Measurements from ENCODE around the gene SYT7.
"Not testable (repeated sequence)": the region's sequence is repeated elsewhere in the genome, so short reads cannot be mapped to it uniquely, and the experiment has no call there.

Gene SYT7

GRCh38 chr11:61581030-61581928 lies at the start of gene SYT7:
Gene SYT7 (minus strand): TSS chr11:61581076. CDS start chr11:61580820, 256 bp downstream.
- peak; percentile 90 for DNase-seq (ENCODE audit: low read depth)

GRCh38 chr11:61630089-61630488 lies 49.2 kb upstream of the SYT7 start:
- no peak for DNase-seq (ENCODE audit: low read depth)

- no peak for DNase-seq (ENCODE audit: low read depth)
Observed at GRCh38 chr11:61629082-61629833, 48.4 kb upstream of the SYT7 start.

- no peak for DNase-seq (ENCODE audit: low read depth)
Observed at GRCh38 chr11:61628662-61628970, 47.7 kb upstream of the SYT7 start.

GRCh38 chr11:61627850-61628661 lies 47.2 kb upstream of the SYT7 start:
- DNase-seq (ENCODE audit: low read depth): no peak

- DNase-seq (ENCODE audit: low read depth): no peak
Observed at GRCh38 chr11:61626580-61627380, 45.9 kb upstream of the SYT7 start.

GRCh38 chr11:61625525-61625924 lies 44.6 kb upstream of the SYT7 start:
- no peak for DNase-seq (ENCODE audit: low read depth)

- DNase-seq (ENCODE audit: low read depth): no peak
Observed at GRCh38 chr11:61621917-61622585, 41.2 kb upstream of the SYT7 start.

- no peak for DNase-seq (ENCODE audit: low read depth)
Observed at GRCh38 chr11:61619471-61620226, 38.8 kb upstream of the SYT7 start.

- no peak for DNase-seq (ENCODE audit: low read depth)
Observed at GRCh38 chr11:61618978-61619377, 38.1 kb upstream of the SYT7 start.

GRCh38 chr11:61617515-61617914 lies 36.6 kb upstream of the SYT7 start:
- DNase-seq (ENCODE audit: low read depth): no peak

- no peak for DNase-seq (ENCODE audit: low read depth)
Observed at GRCh38 chr11:61616434-61616833, 35.6 kb upstream of the SYT7 start.

GRCh38 chr11:61614782-61615181 lies 33.9 kb upstream of the SYT7 start:
- DNase-seq (ENCODE audit: low read depth): not testable (repeated sequence)

GRCh38 chr11:61613870-61614269 lies 33.0 kb upstream of the SYT7 start:
- no peak for DNase-seq (ENCODE audit: low read depth)

- DNase-seq (ENCODE audit: low read depth): no peak
Observed at GRCh38 chr11:61613051-61613450, 32.2 kb upstream of the SYT7 start.

- DNase-seq (ENCODE audit: low read depth): no peak
Observed at GRCh38 chr11:61611309-61611708, 30.4 kb upstream of the SYT7 start.

- no peak for DNase-seq (ENCODE audit: low read depth)
Observed at GRCh38 chr11:61610905-61611304, 30.0 kb upstream of the SYT7 start.

GRCh38 chr11:61609980-61610366 lies 29.1 kb upstream of the SYT7 start:
- no peak for DNase-seq (ENCODE audit: low read depth)

GRCh38 chr11:61609000-61609979 lies 28.4 kb upstream of the SYT7 start:
- no peak for DNase-seq (ENCODE audit: low read depth)
